DOHH2 (cell line): ENCODE data around the gene MS4A10.

Source experiments
- EZH2phosphoT487 ChIP-seq: fragments of 200-600 bp; sonication (generic); IDR thresholded peaks from 2 replicates; pipeline ENCODE4 v1.6.1; 2017; ENCODE audit warnings: borderline replicate concordance, mild to moderate bottlenecking, antibody characterized with exemption, low read length, moderate library complexity, mixed read lengths
- TF ChIP-seq, protein P1 (sequence below): fragments of 200-600 bp; sonication (generic); IDR thresholded peaks from one replicate; pipeline ENCODE4 v1.5.1; 2014; ENCODE audit warnings: antibody characterized with exemption, mild to moderate bottlenecking, low read depth, low read length; ENCODE audit not compliant: poor library complexity, severe bottlenecking

DNA sequence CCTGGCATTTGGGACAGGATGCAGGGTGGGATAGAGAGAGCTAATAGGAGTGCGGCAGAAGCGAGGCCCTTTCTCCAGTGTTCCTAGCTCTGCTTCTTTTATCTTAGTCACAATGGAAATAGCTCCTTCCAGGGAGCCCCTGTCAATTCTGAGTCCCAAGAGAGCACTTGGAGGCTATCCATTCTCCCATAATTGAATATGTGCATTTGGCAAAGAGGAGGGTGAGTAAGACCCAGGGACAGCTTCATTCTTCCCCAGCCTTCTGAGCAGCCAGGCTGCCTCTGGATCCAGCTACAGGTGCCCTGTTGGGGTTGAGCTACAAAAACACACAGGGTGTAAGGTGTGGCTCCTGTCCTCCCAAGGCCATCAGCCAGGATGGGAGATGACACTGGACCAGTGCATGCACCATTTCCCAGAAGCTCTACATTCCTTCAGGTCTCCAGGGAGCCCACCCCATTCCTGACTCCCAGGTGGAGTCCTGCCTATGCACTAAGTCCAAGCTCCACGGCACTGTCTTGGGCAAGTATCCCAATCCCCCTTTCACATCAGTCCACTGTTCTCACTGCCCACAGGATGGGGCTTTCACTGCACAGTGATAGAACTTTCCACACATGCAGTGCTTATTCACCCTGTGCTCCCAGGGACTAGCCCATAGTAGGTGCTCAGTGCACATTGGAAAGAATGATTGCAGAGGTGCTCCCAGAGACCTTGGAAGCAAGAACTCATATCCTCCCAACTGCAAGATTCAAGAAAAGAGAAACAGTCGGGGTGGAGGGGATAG lies 6.2 kb downstream of the MS4A10 start:
- TF ChIP-seq, protein P1, sequence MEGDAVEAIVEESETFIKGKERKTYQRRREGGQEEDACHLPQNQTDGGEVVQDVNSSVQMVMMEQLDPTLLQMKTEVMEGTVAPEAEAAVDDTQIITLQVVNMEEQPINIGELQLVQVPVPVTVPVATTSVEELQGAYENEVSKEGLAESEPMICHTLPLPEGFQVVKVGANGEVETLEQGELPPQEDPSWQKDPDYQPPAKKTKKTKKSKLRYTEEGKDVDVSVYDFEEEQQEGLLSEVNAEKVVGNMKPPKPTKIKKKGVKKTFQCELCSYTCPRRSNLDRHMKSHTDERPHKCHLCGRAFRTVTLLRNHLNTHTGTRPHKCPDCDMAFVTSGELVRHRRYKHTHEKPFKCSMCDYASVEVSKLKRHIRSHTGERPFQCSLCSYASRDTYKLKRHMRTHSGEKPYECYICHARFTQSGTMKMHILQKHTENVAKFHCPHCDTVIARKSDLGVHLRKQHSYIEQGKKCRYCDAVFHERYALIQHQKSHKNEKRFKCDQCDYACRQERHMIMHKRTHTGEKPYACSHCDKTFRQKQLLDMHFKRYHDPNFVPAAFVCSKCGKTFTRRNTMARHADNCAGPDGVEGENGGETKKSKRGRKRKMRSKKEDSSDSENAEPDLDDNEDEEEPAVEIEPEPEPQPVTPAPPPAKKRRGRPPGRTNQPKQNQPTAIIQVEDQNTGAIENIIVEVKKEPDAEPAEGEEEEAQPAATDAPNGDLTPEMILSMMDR: no peak
- no peak for TF ChIP-seq EZH2phosphoT487
